Osteocyte (in vitro differentiated cells): ENCODE results near the gene CACNA2D2. TPM values are rescaled to one million over a fixed set of nuclear protein-coding genes. Genes with fewer than 3 reads are reported as not detected.
A peak's percentile ranks its signal among the peaks of the same experiment; 100 is the strongest.

Experiments
- DNase-seq: peaks from one replicate; pipeline ENCODE4 v3.0.0; 2021; ENCODE audit warnings: mixed read lengths; ENCODE audit not compliant: unreplicated experiment; ENCODE audit errors: extremely low spot score
- H3K27ac Mint-ChIP-seq: one replicate; pipeline ENCODE4 v1.8.0; 2021; ENCODE audit warnings: mild to moderate bottlenecking, mixed read lengths; ENCODE audit not compliant: unreplicated experiment
- H3K27me3 Mint-ChIP-seq: one replicate; pipeline ENCODE4 v1.8.0; 2021; ENCODE audit warnings: mixed read lengths; ENCODE audit not compliant: unreplicated experiment
- H3K36me3 Mint-ChIP-seq: one replicate; pipeline ENCODE4 v1.8.0; 2021; ENCODE audit warnings: mixed read lengths; ENCODE audit not compliant: unreplicated experiment
- H3K4me1 Mint-ChIP-seq: one replicate; pipeline ENCODE4 v1.8.0; 2021; ENCODE audit warnings: mixed read lengths; ENCODE audit not compliant: unreplicated experiment
- H3K4me3 Mint-ChIP-seq: one replicate; pipeline ENCODE4 v1.8.0; 2021; ENCODE audit warnings: mild to moderate bottlenecking, moderate library complexity, mixed read lengths; ENCODE audit not compliant: unreplicated experiment
- H3K9me3 Mint-ChIP-seq: one replicate; pipeline ENCODE4 v1.8.0; 2021; ENCODE audit warnings: mixed read lengths; ENCODE audit not compliant: unreplicated experiment
- CTCF ChIP-seq: fragments of 200-600 bp; sonication (generic); IDR thresholded peaks from 2 replicates; pipeline ENCODE4 v1.5.0; 2021; ENCODE audit warnings: antibody characterized with exemption, mild to moderate bottlenecking, moderate library complexity
- total RNA-seq: library from RNA; stranded (reverse); gene quantifications from 2 replicates; pipeline ENCODE4 v1.2.1, GENCODE V29; 2021

CACNA2D2 gene
- total RNA-seq, 1 donor from 2014 or later, result 0.27 TPM

DNA sequence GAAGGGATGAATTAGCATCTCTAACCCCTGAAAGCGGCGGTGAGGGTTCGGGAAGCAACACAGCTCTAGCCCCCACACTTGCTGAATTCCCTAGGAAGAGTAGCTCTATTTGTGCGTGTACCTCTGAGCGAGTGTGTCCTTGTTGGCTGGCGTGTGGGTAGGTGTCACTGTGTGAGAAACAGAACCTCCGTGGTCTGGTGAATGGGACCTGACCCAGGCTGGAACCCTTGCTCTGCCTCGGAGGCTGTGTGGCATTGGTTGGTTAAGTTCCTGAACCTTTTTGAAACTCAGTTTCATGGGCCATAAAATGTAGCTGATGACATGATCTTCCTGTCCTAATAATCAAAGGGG lies 143.7 kb downstream of the CACNA2D2 start:
- TF ChIP-seq CTCF, result no peak
- peak overlapping the region; percentile 96 for H3K4me3 Mint-ChIP-seq
- H3K27me3 Mint-ChIP-seq, result no peaks in the 10 kb centered on the region
- DNase-seq, result no peak
- no peaks in the 10 kb centered on the region for H3K9me3 Mint-ChIP-seq
- H3K4me1 Mint-ChIP-seq, result peaks cover 34% of the 10 kb centered on the region
- H3K27ac Mint-ChIP-seq, result peak overlapping the region; percentile 31
- H3K36me3 Mint-ChIP-seq, result peaks cover 2% of the 10 kb centered on the region

GRCh38 chr3:50358911-50359759 lies 144.3 kb downstream of the CACNA2D2 start, which contains the start of gene TMEM115:
Gene TMEM115 (minus strand): TSS chr3:50359521. CDS start chr3:50359063, 458 bp downstream.
- peaks cover 5% of the 10 kb centered on the region for H3K36me3 Mint-ChIP-seq
- peak within 1 kb of the TSS; percentile 96 for H3K4me3 Mint-ChIP-seq
- peaks cover 34% of the 10 kb centered on the region for H3K4me1 Mint-ChIP-seq
- TF ChIP-seq CTCF, result no peak
- peak within 1 kb of the TSS; percentile 96 for H3K27ac Mint-ChIP-seq
- H3K27me3 Mint-ChIP-seq, result no peaks in the 10 kb centered on the region
- peak; percentile 98 for DNase-seq
- no peaks in the 10 kb centered on the region for H3K9me3 Mint-ChIP-seq

DNA sequence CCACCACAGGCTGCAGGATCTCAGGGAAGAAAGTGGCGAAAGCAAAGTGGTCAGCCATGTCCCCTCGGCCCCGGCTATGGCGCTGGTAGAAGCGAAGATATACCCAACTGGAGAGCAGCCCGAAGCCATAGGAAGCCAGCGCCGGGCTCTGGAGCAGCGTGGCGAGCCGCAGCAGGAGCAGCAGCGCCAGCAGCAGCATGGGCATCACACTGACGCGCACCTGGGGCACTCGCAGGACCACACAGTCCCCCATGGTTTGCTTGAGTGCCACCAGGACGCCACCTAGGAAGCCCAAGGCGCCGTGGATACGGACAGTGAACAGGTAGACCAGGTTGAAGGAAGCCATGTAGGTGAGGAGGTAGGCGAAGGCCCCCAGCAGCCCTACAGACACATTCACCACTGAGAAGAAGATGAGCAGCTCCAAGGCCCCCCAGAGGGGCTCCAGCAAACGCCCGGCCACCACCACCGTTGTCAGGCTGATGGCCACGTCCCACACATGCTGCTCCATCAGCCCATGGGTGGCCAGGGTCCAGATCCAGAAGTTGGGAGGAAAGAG lies 145.0 kb downstream of the CACNA2D2 start:
- no peak for DNase-seq
- H3K27me3 Mint-ChIP-seq, result no peaks in the 10 kb centered on the region
- no peaks in the 10 kb centered on the region for H3K9me3 Mint-ChIP-seq
- peak overlapping the region; percentile 87 for H3K27ac Mint-ChIP-seq
- peaks cover 8% of the 10 kb centered on the region for H3K36me3 Mint-ChIP-seq
- peaks cover 34% of the 10 kb centered on the region for H3K4me1 Mint-ChIP-seq
- TF ChIP-seq CTCF, result no peak
- peak overlapping the region; percentile 96 for H3K4me3 Mint-ChIP-seq

- no peak for DNase-seq
- Mint-ChIP-seq H3K9me3 (no peaks in the 10 kb centered on the region), H3K4me1 (peaks cover 34% of the 10 kb centered on the region), H3K4me3 (peak overlapping the region; percentile 96), H3K27ac (no peak overlapping the region), H3K27me3 (no peaks in the 10 kb centered on the region), H3K36me3 (peaks cover 8% of the 10 kb centered on the region)
- TF ChIP-seq CTCF, result no peak
Measured at GRCh38 chr3:50357481-50357880, 146.0 kb downstream of the CACNA2D2 start.

DNA sequence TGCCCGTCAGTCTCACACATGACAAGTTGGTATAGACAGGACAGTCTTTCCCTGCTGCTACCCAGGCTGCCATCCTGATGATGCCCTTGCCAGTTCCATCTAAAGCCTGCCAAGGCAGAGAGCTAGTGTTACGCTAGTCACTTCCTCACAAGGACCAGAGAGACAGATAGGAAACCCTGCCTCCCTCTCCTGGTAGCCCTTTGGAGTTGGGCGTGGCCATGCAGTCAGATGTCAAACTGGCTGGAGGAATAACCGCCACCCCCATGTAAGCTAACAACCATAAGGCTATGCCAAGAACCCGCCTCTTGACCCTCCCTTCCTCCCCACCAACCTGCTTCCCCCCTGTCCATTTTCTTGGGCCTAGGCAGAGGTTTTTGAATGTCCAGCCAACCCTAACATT lies 146.9 kb downstream of the CACNA2D2 start:
- H3K9me3 Mint-ChIP-seq, result no peaks in the 10 kb centered on the region
- H3K4me3 Mint-ChIP-seq, result peak overlapping the region; percentile 96
- DNase-seq, result no peak
- TF ChIP-seq CTCF, result no peak
- H3K4me1 Mint-ChIP-seq, result peaks cover 36% of the 10 kb centered on the region
- no peaks in the 10 kb centered on the region for H3K27me3 Mint-ChIP-seq
- no peak overlapping the region for H3K27ac Mint-ChIP-seq
- peaks cover 8% of the 10 kb centered on the region for H3K36me3 Mint-ChIP-seq
